PC-9 (cell line): ENCODE data around the gene TP53BP2. TPM values are rescaled to one million over a fixed set of nuclear protein-coding genes. Genes with fewer than 3 reads are reported as not detected.

ENCODE experiments used
- BruUV-seq: library from RNA; stranded (reverse); fragments of 400-500 nt; replicated peaks from 2 replicates; lab custom pipeline; 2021; lab: Mats Ljungman, UMichigan
- CTCF ChIA-PET: fragments of 300-600 bp; sonication (Branson Sonifier 250); formaldehyde crosslinking; loops from one replicate; lab custom pipeline; 2022; ENCODE audit warnings: antibody characterized with exemption; lab: Charles Lee
- POLR2A ChIA-PET: fragments of 300-600 bp; sonication (Branson Sonifier 250); formaldehyde crosslinking; loops from one replicate; lab custom pipeline; 2022; ENCODE audit warnings: antibody characterized with exemption; ENCODE audit not compliant: unreplicated experiment; lab: Charles Lee
- DNase-seq, 2 experiments: peaks; one replicate each; pipeline versions ENCODE4 v3.0.0 to v3.0.0-alpha.2; 2015 to 2022; ENCODE audit warnings: mixed read lengths in 1 of 2
- H2AFZ ChIP-seq: fragments of 200-600 bp; sonication (generic); 2 replicates; pipeline ENCODE4 v1.8.1; 2017; ENCODE audit warnings: antibody characterized with exemption
- H3F3A ChIP-seq: fragments of 200-600 bp; sonication (generic); 2 replicates; pipeline ENCODE4 v1.8.1; 2017; ENCODE audit warnings: antibody characterized with exemption, mild to moderate bottlenecking, low read depth; ENCODE audit not compliant: insufficient read depth
- H3K27ac ChIP-seq: fragments of 200-600 bp; sonication (generic); 2 replicates; pipeline ENCODE4 v1.6.1; 2016; ENCODE audit warnings: mixed run types
- H3K27me3 ChIP-seq: fragments of 200-600 bp; sonication (generic); 2 replicates; pipeline ENCODE4 v1.6.1; 2016; ENCODE audit warnings: low read depth, mixed run types; ENCODE audit not compliant: insufficient read depth
- H3K36me3 ChIP-seq: fragments of 200-600 bp; sonication (generic); 2 replicates; pipeline ENCODE4 v1.6.1; 2016; ENCODE audit warnings: low read depth, mixed run types
- H3K4me1 ChIP-seq: fragments of 200-600 bp; sonication (generic); replicated peaks from 2 replicates; pipeline ENCODE4 v1.6.1; 2016; ENCODE audit warnings: mixed run types; ENCODE audit not compliant: insufficient read depth
- H3K4me2 ChIP-seq: fragments of 200-600 bp; sonication (generic); 2 replicates; pipeline ENCODE4 v1.6.1; 2017; ENCODE audit warnings: mixed run types
- H3K4me3 ChIP-seq: fragments of 200-600 bp; sonication (generic); 2 replicates; pipeline ENCODE4 v1.6.1; 2016; ENCODE audit warnings: mixed run types
- H3K79me2 ChIP-seq: fragments of 200-600 bp; sonication (generic); 2 replicates; pipeline ENCODE4 v1.6.1; 2017; ENCODE audit warnings: low read depth, mixed run types
- H3K9me2 ChIP-seq: fragments of 200-600 bp; sonication (generic); 2 replicates; pipeline ENCODE4 v1.8.1; 2017; ENCODE audit warnings: mild to moderate bottlenecking; ENCODE audit not compliant: insufficient read depth
- H3K9me3 ChIP-seq: fragments of 200-600 bp; sonication (generic); 2 replicates; pipeline ENCODE4 v1.8.1; 2016; ENCODE audit warnings: low read depth; ENCODE audit not compliant: insufficient read depth
- H4K20me1 ChIP-seq: fragments of 200-600 bp; sonication (generic); 2 replicates; pipeline ENCODE4 v1.8.1; 2017; ENCODE audit not compliant: insufficient read depth
- CTCF ChIP-seq: fragments of 200-600 bp; sonication (generic); conservative IDR thresholded peaks from 2 replicates; pipeline ENCODE4 v1.6.1; 2017; ENCODE audit warnings: mixed run types, antibody characterized with exemption, mild to moderate bottlenecking, moderate library complexity
- EZH2 ChIP-seq: fragments of 200-600 bp; sonication (generic); IDR thresholded peaks from 2 replicates; pipeline ENCODE4 v1.8.0; 2017; ENCODE audit warnings: antibody characterized with exemption, low read depth
- intact Hi-C: fragments of 100-400 bp; cut with micrococcal nuclease; formaldehyde crosslinking; loops from one replicate; pipeline ENCODE4 v1.10.0; 2022; ENCODE audit not compliant: unreplicated experiment
- total RNA-seq: library from RNA; stranded (reverse); gene quantifications from 2 replicates; pipeline ENCODE4 v1.2.3, GENCODE V29; 2021

TP53BP2 gene
- total RNA-seq, 1 experiment from 2014 or later = 63.1 TPM

GRCh38 chr1:223770621-223771315, 75.0 kb downstream of the TP53BP2 start:
- Histone ChIP-seq H3K4me1 (peaks cover 69% of the 10 kb centered on the region), H3K79me2 (peaks cover 12% of the 10 kb centered on the region; the same call in 1 of the 2 replicates), H3F3A (peaks cover 82% of the 10 kb centered on the region), H2AFZ (no peak overlapping the region), H3K4me3 (peak overlapping the region; percentile 9; the same call in 1 of the 2 replicates), H3K27me3 (no peaks in the 10 kb centered on the region), H3K9me2 (no peaks in the 10 kb centered on the region), H3K36me3 (peaks cover 69% of the 10 kb centered on the region), H3K4me2 (peak overlapping the region; percentile 64), H3K9me3 (no peaks in the 10 kb centered on the region), H4K20me1 (no peaks in the 10 kb centered on the region), H3K27ac (peak overlapping the region; percentile 90)
- intact Hi-C loops = no loop called here
- no peak for TF ChIP-seq EZH2
- no peak for TF ChIP-seq CTCF
- no TSS peak for BruUV-seq
- ChIA-PET POLR2A (interaction anchor here (2.3 kb wide), 1 partner anchor 70 kb away, joined by 29 read pairs; no protein-coding TSS in a partner anchor), CTCF (no interaction called here)
- no peak for DNase-seq

- Histone ChIP-seq H3K36me3 (peaks cover 62% of the 10 kb centered on the region), H3K9me3 (no peaks in the 10 kb centered on the region), H3K27ac (no peak overlapping the region), H3K4me3 (no peak overlapping the region), H4K20me1 (no peaks in the 10 kb centered on the region), H3K27me3 (no peaks in the 10 kb centered on the region), H3K4me1 (peaks cover 21% of the 10 kb centered on the region), H3K9me2 (no peaks in the 10 kb centered on the region), H3K4me2 (no peak overlapping the region), H3F3A (peaks cover 72% of the 10 kb centered on the region), H2AFZ (no peak overlapping the region), H3K79me2 (no peaks in the 10 kb centered on the region)
- POLR2A ChIA-PET = no interaction called here
- intact Hi-C loops = no loop called here
- no TSS peak for BruUV-seq
- CTCF ChIA-PET = no interaction called here
- DNase-seq = no peak
- TF ChIP-seq EZH2 = no peak
- no peak for TF ChIP-seq CTCF
Measured at GRCh38 chr1:223765719-223766340, 79.9 kb downstream of the TP53BP2 start.

GRCh38 chr1:223765036-223765718, 80.6 kb downstream of the TP53BP2 start:
- Histone ChIP-seq H3K4me1 (peaks cover 14% of the 10 kb centered on the region), H3K79me2 (no peaks in the 10 kb centered on the region), H3K36me3 (peaks cover 57% of the 10 kb centered on the region), H4K20me1 (no peaks in the 10 kb centered on the region), H2AFZ (no peak overlapping the region), H3K9me3 (no peaks in the 10 kb centered on the region), H3K9me2 (no peaks in the 10 kb centered on the region), H3K27ac (no peak overlapping the region), H3K4me2 (no peak overlapping the region), H3F3A (peaks cover 65% of the 10 kb centered on the region), H3K4me3 (no peak overlapping the region), H3K27me3 (no peaks in the 10 kb centered on the region)
- no TSS peak for BruUV-seq
- no peak for TF ChIP-seq EZH2
- no peak for TF ChIP-seq CTCF
- CTCF ChIA-PET = no interaction called here
- intact Hi-C loops = no loop called here
- POLR2A ChIA-PET = interaction anchor here (0.6 kb wide), 1 partner anchor 15 kb away, joined by 3 read pairs; no protein-coding TSS in a partner anchor
- no peak for DNase-seq
